GM23338 (cell line): Measurements from ENCODE around the gene FUT7. TPM values are rescaled to one million over a fixed set of nuclear protein-coding genes. Genes with fewer than 3 reads are reported as not detected.

Experiments used
- ATAC-seq: fragments of 200-7000 bp; cut with Tn5 transposase; 3 replicates; pipeline ENCODE4 v1.9.1; 2020
- DNase-seq: peaks from one replicate; pipeline ENCODE4 v3.0.0-alpha.2; 2015; ENCODE audit warnings: low spot score
- H2AFZ ChIP-seq: fragments of 200-600 bp; sonication (generic); 2 replicates; pipeline ENCODE4 v1.8.0; 2016; ENCODE audit warnings: antibody characterized with exemption, mild to moderate bottlenecking, moderate library complexity
- H3F3A ChIP-seq: fragments of 200-600 bp; sonication (generic); replicated peaks from 2 replicates; pipeline ENCODE4 v1.8.0; 2017; ENCODE audit warnings: antibody characterized with exemption, mixed run types, low read depth
- H3K27ac ChIP-seq: fragments of 200-600 bp; sonication (generic); 2 replicates; pipeline ENCODE4 v1.6.1; 2016; ENCODE audit warnings: low read depth
- H3K27me3 ChIP-seq: fragments of 200-600 bp; sonication (generic); 2 replicates; pipeline ENCODE4 v1.8.0; 2016; ENCODE audit warnings: mild to moderate bottlenecking, mixed run types, moderate library complexity; ENCODE audit not compliant: insufficient read depth
- H3K36me3 ChIP-seq: fragments of 200-600 bp; sonication (generic); 2 replicates; pipeline ENCODE4 v1.8.0; 2016; ENCODE audit warnings: mild to moderate bottlenecking; ENCODE audit not compliant: insufficient read depth
- H3K4me1 ChIP-seq: fragments of 200-600 bp; sonication (generic); 2 replicates; pipeline ENCODE4 v1.8.0; 2016; ENCODE audit warnings: mild to moderate bottlenecking, moderate library complexity; ENCODE audit not compliant: insufficient read depth
- H3K4me2 ChIP-seq: fragments of 200-600 bp; sonication (generic); 2 replicates; pipeline ENCODE4 v1.7.1; 2017; ENCODE audit warnings: mixed run types
- H3K4me3 ChIP-seq: fragments of 200-600 bp; sonication (generic); 2 replicates; pipeline ENCODE4 v1.6.1; 2016; ENCODE audit warnings: mixed run types
- H3K79me2 ChIP-seq: fragments of 200-600 bp; sonication (generic); replicated peaks from 2 replicates; pipeline ENCODE4 v1.8.0; 2017; ENCODE audit warnings: mild to moderate bottlenecking; ENCODE audit not compliant: insufficient read depth
- H3K9me2 ChIP-seq: fragments of 200-600 bp; sonication (generic); 2 replicates; pipeline ENCODE4 v1.8.0; 2017; ENCODE audit not compliant: insufficient read depth
- H4K20me1 ChIP-seq: fragments of 200-600 bp; sonication (generic); replicated peaks from 2 replicates; pipeline ENCODE4 v1.8.0; 2017; ENCODE audit warnings: mild to moderate bottlenecking; ENCODE audit not compliant: insufficient read depth
- H3K27ac Mint-ChIP-seq: 2 replicates; pipeline ENCODE4 v1.8.0; 2020; ENCODE audit warnings: inconsistent platforms, mild to moderate bottlenecking, moderate library complexity, mixed read lengths
- H3K27me3 Mint-ChIP-seq: 3 replicates; pipeline ENCODE4 v1.8.0; 2022; ENCODE audit warnings: low read depth, mild to moderate bottlenecking, moderate library complexity, mixed read lengths, inconsistent platforms; ENCODE audit not compliant: insufficient read depth, poor library complexity
- H3K36me3 Mint-ChIP-seq: 3 replicates; pipeline ENCODE4 v1.8.0; 2021; ENCODE audit warnings: low read depth, mild to moderate bottlenecking, inconsistent platforms, moderate library complexity, mixed read lengths
- H3K4me1 Mint-ChIP-seq: 3 replicates; pipeline ENCODE4 v1.8.0; 2020; ENCODE audit warnings: mild to moderate bottlenecking, inconsistent platforms, mixed read lengths
- H3K4me3 Mint-ChIP-seq: 3 replicates; pipeline ENCODE4 v1.8.0; 2021; ENCODE audit warnings: moderate library complexity, mild to moderate bottlenecking, inconsistent platforms, mixed read lengths
- H3K9me3 Mint-ChIP-seq: 3 replicates; pipeline ENCODE4 v1.8.0; 2020; ENCODE audit warnings: moderate library complexity, mild to moderate bottlenecking, inconsistent platforms, mixed read lengths
- CREB1 ChIP-seq: fragments of 250-450 bp; sonication (Bioruptor Pico); IDR thresholded peaks from 2 replicates; pipeline ENCODE4 v1.5.0; 2020; ENCODE audit warnings: low read depth, mild to moderate bottlenecking, moderate library complexity
- POLR2AphosphoS5 ChIP-seq: IDR thresholded peaks from 2 replicates; pipeline ENCODE4 v1.6.1; 2016; ENCODE audit warnings: antibody characterized with exemption, low read depth
- STAT1 ChIP-seq: IDR thresholded peaks from one replicate; pipeline ENCODE4 v1.6.1; 2016; ENCODE audit warnings: antibody characterized with exemption; ENCODE audit not compliant: unreplicated experiment
- ZNF331 ChIP-seq: fragments of 250-450 bp; sonication (Bioruptor Pico); IDR thresholded peaks from 2 replicates; pipeline ENCODE4 v1.5.0; 2020; ENCODE audit warnings: low read depth, mild to moderate bottlenecking, moderate library complexity
- polyA plus RNA-seq: library from polyadenylated mRNA; unstranded; fragments of >200 nt; fragmentation: Nextera tagmentation; extraction: Ambion mirVana; gene quantifications from 2 replicates; pipeline ENCODE4 v1.2.1, GENCODE V29; 2016
- total RNA-seq: library from RNA; depleted of rRNA; stranded (reverse); fragments of >200 nt; shearing (Covaris generic); gene quantifications from 2 replicates; pipeline ENCODE4 v1.2.3, GENCODE V29; 2014
- TF ChIP-seq, protein P1 (sequence below): IDR thresholded peaks from one replicate; pipeline ENCODE4 v1.6.1; 2018; ENCODE audit warnings: antibody characterized with exemption; ENCODE audit not compliant: unreplicated experiment
- TF ChIP-seq, protein P2 (sequence below), 2 experiments: fragments of 200-600 bp in 1 of 2; sonication (generic) in 1 of 2; conservative IDR thresholded peaks; 2 replicates each; pipeline versions ENCODE4 v1.5.1 to v1.6.1; 2016 to 2017; ENCODE audit warnings: antibody characterized with exemption in 2 of 2, low read depth in 2 of 2, mild to moderate bottlenecking in 2 of 2, moderate library complexity in 1 of 2
- TF ChIP-seq, protein P3 (sequence below): IDR thresholded peaks from 2 replicates; pipeline ENCODE4 v1.6.1; 2016; ENCODE audit warnings: antibody characterized with exemption

Gene FUT7
- total and polyA plus RNA-seq, 2 experiments from 2014 or later: not detected

DNA sequence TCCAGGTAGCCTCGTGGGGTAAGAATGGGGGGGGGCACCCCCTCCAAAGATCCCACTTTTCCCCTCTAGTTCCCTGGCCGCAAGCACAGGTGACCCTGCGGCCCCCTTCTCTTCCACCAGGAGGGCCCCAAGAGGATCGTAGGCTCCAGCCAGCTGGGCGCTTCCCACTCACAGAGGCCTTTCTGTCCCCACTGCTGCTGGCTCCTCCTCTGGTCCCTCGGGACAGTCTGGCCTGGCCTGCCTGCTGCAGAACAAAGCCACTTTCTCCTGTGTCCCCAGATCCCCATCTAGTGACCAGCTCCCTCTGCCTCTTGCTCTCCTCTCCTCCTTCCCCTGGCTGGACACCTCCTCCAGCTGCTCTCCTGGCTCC lies 39.0 kb upstream of the FUT7 start:
- Histone ChIP-seq H2AFZ (peak overlapping the region; percentile 74; the same call in 1 of the 2 replicates), H3K27ac (0 out of 2 replicates have a peak overlapping the region, but pooled peaks have one; percentile 66), H3K27me3 (peaks cover 11% of the 10 kb centered on the region; the same call in 1 of the 2 replicates), H3K4me1 (peaks cover 27% of the 10 kb centered on the region), H3K4me2 (peak overlapping the region; percentile 85), H3F3A (peaks cover 19% of the 10 kb centered on the region; the same call in 1 of the 2 replicates), H3K4me3 (peak overlapping the region; percentile 71), H3K79me2 (peaks cover 10% of the 10 kb centered on the region; the same call in 1 of the 2 replicates), H4K20me1 (peaks cover 11% of the 10 kb centered on the region; the same call in 1 of the 2 replicates), H3K9me2 (no peaks in the 10 kb centered on the region), H3K36me3 (no peaks in the 10 kb centered on the region; the same call in 1 of the 2 replicates)
- Mint-ChIP-seq H3K9me3 (no peaks in the 10 kb centered on the region; the same call in 2 of the 3 replicates), H3K36me3 (no peaks in the 10 kb centered on the region; the same call in 2 of the 3 replicates), H3K4me3 (peak overlapping the region; percentile 72), H3K27me3 (peaks cover 16% of the 10 kb centered on the region), H3K27ac (no peak overlapping the region), H3K4me1 (peaks cover 27% of the 10 kb centered on the region)
- ATAC-seq: peak; percentile 16
- no peak for DNase-seq
- TF ChIP-seq CREB1 (CRISPR knock-in tag) (no peak), ZNF331 (CRISPR knock-in tag) (no peak)
- TF ChIP-seq, protein P1, sequence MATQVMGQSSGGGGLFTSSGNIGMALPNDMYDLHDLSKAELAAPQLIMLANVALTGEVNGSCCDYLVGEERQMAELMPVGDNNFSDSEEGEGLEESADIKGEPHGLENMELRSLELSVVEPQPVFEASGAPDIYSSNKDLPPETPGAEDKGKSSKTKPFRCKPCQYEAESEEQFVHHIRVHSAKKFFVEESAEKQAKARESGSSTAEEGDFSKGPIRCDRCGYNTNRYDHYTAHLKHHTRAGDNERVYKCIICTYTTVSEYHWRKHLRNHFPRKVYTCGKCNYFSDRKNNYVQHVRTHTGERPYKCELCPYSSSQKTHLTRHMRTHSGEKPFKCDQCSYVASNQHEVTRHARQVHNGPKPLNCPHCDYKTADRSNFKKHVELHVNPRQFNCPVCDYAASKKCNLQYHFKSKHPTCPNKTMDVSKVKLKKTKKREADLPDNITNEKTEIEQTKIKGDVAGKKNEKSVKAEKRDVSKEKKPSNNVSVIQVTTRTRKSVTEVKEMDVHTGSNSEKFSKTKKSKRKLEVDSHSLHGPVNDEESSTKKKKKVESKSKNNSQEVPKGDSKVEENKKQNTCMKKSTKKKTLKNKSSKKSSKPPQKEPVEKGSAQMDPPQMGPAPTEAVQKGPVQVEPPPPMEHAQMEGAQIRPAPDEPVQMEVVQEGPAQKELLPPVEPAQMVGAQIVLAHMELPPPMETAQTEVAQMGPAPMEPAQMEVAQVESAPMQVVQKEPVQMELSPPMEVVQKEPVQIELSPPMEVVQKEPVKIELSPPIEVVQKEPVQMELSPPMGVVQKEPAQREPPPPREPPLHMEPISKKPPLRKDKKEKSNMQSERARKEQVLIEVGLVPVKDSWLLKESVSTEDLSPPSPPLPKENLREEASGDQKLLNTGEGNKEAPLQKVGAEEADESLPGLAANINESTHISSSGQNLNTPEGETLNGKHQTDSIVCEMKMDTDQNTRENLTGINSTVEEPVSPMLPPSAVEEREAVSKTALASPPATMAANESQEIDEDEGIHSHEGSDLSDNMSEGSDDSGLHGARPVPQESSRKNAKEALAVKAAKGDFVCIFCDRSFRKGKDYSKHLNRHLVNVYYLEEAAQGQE: no peak
- TF ChIP-seq, protein P2, sequence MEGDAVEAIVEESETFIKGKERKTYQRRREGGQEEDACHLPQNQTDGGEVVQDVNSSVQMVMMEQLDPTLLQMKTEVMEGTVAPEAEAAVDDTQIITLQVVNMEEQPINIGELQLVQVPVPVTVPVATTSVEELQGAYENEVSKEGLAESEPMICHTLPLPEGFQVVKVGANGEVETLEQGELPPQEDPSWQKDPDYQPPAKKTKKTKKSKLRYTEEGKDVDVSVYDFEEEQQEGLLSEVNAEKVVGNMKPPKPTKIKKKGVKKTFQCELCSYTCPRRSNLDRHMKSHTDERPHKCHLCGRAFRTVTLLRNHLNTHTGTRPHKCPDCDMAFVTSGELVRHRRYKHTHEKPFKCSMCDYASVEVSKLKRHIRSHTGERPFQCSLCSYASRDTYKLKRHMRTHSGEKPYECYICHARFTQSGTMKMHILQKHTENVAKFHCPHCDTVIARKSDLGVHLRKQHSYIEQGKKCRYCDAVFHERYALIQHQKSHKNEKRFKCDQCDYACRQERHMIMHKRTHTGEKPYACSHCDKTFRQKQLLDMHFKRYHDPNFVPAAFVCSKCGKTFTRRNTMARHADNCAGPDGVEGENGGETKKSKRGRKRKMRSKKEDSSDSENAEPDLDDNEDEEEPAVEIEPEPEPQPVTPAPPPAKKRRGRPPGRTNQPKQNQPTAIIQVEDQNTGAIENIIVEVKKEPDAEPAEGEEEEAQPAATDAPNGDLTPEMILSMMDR (conservative IDR thresholded peaks at IDR 0.05; ENCODE audit: low read depth in 2 of 2): peak in 1 of 2 experiments; percentile 34; a peak in 1 of 4 replicates

DNA sequence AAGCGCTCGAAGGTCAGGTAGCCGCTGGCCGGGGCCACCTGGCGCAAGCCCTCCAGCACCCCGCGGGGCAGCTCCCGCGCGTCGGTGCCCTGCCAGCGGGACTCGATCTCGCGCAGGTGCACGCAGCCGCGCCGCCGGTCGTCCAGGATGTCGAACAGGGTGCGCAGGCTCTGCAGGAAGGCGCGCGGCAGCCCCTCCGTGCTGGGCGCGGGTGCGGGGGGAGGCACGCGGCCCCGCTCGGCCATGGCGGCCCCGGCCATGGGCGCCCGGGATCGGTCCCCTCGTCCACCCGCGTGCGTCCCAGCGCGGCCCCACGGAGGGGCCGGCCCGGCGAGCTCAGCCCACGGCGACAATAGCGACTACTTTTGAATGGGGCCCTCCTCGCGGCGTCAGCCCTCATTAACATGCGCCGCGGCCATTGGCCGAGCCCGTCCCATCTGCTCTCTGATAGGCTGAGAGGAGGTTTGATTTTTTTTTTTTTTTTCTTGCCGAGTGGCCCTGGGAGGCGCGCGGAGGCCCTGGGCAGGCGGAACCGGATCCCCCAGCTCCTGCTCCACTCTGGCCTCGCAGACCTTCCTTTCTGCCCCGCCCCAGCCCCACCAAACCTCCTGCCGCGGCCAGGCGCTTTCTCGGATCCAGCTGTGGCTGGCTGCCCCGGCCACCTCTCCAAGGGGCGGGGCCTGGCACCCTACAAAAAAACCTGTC lies 38.5 kb upstream of the FUT7 start, which contains the start of gene SAPCD2:
SAPCD2 (minus strand) TSS at position 357 of the 705 bp plus-strand sequence; CDS start at position 260, 97 bp downstream.
- no peaks in the 10 kb centered on the region; the same call in 1 of the 3 replicates for H3K36me3 Mint-ChIP-seq
- peak; percentile 82 for ATAC-seq
- H2AFZ ChIP-seq: peak within 1 kb of the TSS; percentile 74; the same call in 1 of the 2 replicates

More for the DNA sequence above, 38.5 kb upstream of the FUT7 start, which contains the start of gene SAPCD2:
- Mint-ChIP-seq H3K9me3 (no peaks in the 10 kb centered on the region; the same call in 2 of the 3 replicates), H3K4me1 (peaks cover 25% of the 10 kb centered on the region), H3K4me3 (peak within 1 kb of the TSS; percentile 72), H3K27ac (no peak within 1 kb of the TSS), H3K27me3 (peaks cover 15% of the 10 kb centered on the region)
- H3K4me3 ChIP-seq: peak within 1 kb of the TSS; percentile 71
- peaks cover 11% of the 10 kb centered on the region; the same call in 1 of the 2 replicates for H4K20me1 ChIP-seq
- peak; percentile 96 for DNase-seq
- peaks cover 25% of the 10 kb centered on the region for H3K4me1 ChIP-seq
- no peaks in the 10 kb centered on the region; the same call in 1 of the 2 replicates for H3K36me3 ChIP-seq
- peak within 1 kb of the TSS; percentile 85 for H3K4me2 ChIP-seq
- H3K27ac ChIP-seq: 0 out of 2 replicates have a peak within 1 kb of the TSS, but pooled peaks have one; percentile 66
- peaks cover 10% of the 10 kb centered on the region; the same call in 1 of the 2 replicates for H3K79me2 ChIP-seq
- peak; percentile 67 for TF ChIP-seq POLR2AphosphoS5
- TF ChIP-seq, protein P3, sequence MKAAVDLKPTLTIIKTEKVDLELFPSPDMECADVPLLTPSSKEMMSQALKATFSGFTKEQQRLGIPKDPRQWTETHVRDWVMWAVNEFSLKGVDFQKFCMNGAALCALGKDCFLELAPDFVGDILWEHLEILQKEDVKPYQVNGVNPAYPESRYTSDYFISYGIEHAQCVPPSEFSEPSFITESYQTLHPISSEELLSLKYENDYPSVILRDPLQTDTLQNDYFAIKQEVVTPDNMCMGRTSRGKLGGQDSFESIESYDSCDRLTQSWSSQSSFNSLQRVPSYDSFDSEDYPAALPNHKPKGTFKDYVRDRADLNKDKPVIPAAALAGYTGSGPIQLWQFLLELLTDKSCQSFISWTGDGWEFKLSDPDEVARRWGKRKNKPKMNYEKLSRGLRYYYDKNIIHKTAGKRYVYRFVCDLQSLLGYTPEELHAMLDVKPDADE: 0 out of 2 replicates have a peak, but pooled peaks have one; percentile 13
- TF ChIP-seq STAT1: no peak
- TF ChIP-seq, protein P1: no peak
- H3F3A ChIP-seq: peaks cover 19% of the 10 kb centered on the region; the same call in 1 of the 2 replicates
- H3K27me3 ChIP-seq: 0 out of 2 replicates have a peak, but pooled peaks cover 8% of the 10 kb centered on the region
- H3K9me2 ChIP-seq: no peaks in the 10 kb centered on the region
